ENCODE measurements around the gene NQO2. TPM values are rescaled to one million over a fixed set of nuclear protein-coding genes. Genes with fewer than 3 reads are reported as not detected.
A peak's percentile ranks its signal among the peaks of the same experiment; 100 is the strongest.

The NQO2 gene
- total and polyA plus RNA-seq, 2 of the 13 experiments (the other 11 are each of a cell fraction or from before 2014, with no cell fraction given), result 32.2 to 56.5 TPM

- peak overlapping the region; percentile 84 for H3K4me2 ChIP-seq (ENCODE audit: low read depth, low read length)
- H4K20me1 ChIP-seq (ENCODE audit: insufficient read depth, low read length), result no peaks in the 10 kb centered on the region
- BruUV-seq (replicated peaks), result no TSS peak
- H2AFZ ChIP-seq (ENCODE audit: low read length), result peak overlapping the region; percentile 99
- H3K4me1 ChIP-seq (ENCODE audit: insufficient read depth, low read length), result peaks cover 61% of the 10 kb centered on the region
- no peaks in the 10 kb centered on the region for H3K79me2 ChIP-seq (ENCODE audit: insufficient read depth, low read length)
- POLR2A ChIA-PET, result interaction anchor here (0.6 to 5.0 kb wide), 22 partner anchors 7 to 224 kb away, joined by 3 to 118 read pairs (median 11); partner anchors contain the start of genes NQO2, RIPK1, SERPINB1 and SERPINB6
- H3K9ac ChIP-seq (ENCODE audit: insufficient read depth, low read depth, low read length), result peak overlapping the region; percentile 94
- in situ Hi-C loops (cut with HindIII; ENCODE audit: extremely low pct_ligation_motif_present, low pct_unique_long_range_greater_than_20kb) (loop anchor here (5.0 kb wide), 1 partner anchor 36 kb away; no protein-coding TSS in a partner anchor), intact Hi-C loops (cut with micrococcal nuclease; ENCODE audit: unreplicated experiment) (loop anchor here (1.0 to 2.0 kb wide), 5 partner anchors 18 to 197 kb away; partner anchors contain the start of gene SERPINB6)
- no peaks in the 10 kb centered on the region for H3K36me3 ChIP-seq (replicated peaks in 1 of 2; ENCODE audit: control insufficient read depth in 1 of 2, insufficient read depth in 2 of 2, low read length in 2 of 2)
- under 1% methylated on average over 32 of the region's 64 CpGs for WGBS (ENCODE audit: low lambda C conversion rate)
- H3K27ac ChIP-seq (ENCODE audit: extremely low read length, insufficient read depth, low read length), result peak overlapping the region; percentile 96
- DNase-seq (ENCODE audit: low spot score) (peak; percentile 86), FAIRE-seq (no peak), ATAC-seq (peak; percentile 89)
- no peaks in the 10 kb centered on the region; a peak in 1 of 5 replicates for H3K27me3 ChIP-seq (ENCODE audit: control insufficient read depth in 1 of 2, insufficient read depth in 2 of 2, low read length in 2 of 2)
- H3K4me3 ChIP-seq (replicated peaks in 1 of 3; ENCODE audit: insufficient read depth in 1 of 3, low read depth in 2 of 3, low read length in 3 of 3), result peak overlapping the region; percentile 72 to 81 (median 78)
- CTCF ChIA-PET (ENCODE audit: low intra/inter-chr PET ratio, low total read pairs), result interaction anchor here (1.1 to 4.4 kb wide), 5 partner anchors 36 to 198 kb away, joined by 3 to 60 read pairs (median 4); no protein-coding TSS in a partner anchor
- H3K9me3 ChIP-seq (ENCODE audit: low read length), result no peaks in the 10 kb centered on the region
- TF ChIP-seq NR0B2 (CRISPR knock-in tag; IDR thresholded peaks at IDR 0.05) (peak; percentile 91), ZNF225 (CRISPR knock-in tag; IDR thresholded peaks at IDR 0.05) (peak; percentile 81), ZSCAN22 (CRISPR knock-in tag; IDR thresholded peaks at IDR 0.05) (no peak), MAFG (CRISPR knock-in tag; IDR thresholded peaks at IDR 0.05) (peak; percentile 60; the same call in 1 of the 2 replicates), MEIS2 (CRISPR knock-in tag; IDR thresholded peaks at IDR 0.05) (peak; percentile 80), GMEB1 (CRISPR knock-in tag; IDR thresholded peaks at IDR 0.05; ENCODE audit: borderline replicate concordance) (peak; percentile 72; the same call in 1 of the 2 replicates), ELF4 (CRISPR knock-in tag; IDR thresholded peaks at IDR 0.05; ENCODE audit: borderline replicate concordance) (0 out of 2 replicates have a peak, but pooled peaks have one; percentile 71), NCOA1 (CRISPR knock-in tag; IDR thresholded peaks at IDR 0.05) (no peak), GATAD2A (CRISPR knock-in tag; IDR thresholded peaks at IDR 0.05) (peak; percentile 51; the same call in 1 of the 2 replicates), ZBTB25 (CRISPR knock-in tag; IDR thresholded peaks at IDR 0.05) (no peak; the same call in 1 of the 2 replicates), ZNF383 (CRISPR knock-in tag; IDR thresholded peaks at IDR 0.05; ENCODE audit: borderline replicate concordance) (no peak), ZNF513 (CRISPR knock-in tag; conservative IDR thresholded peaks at IDR 0.05) (0 out of 2 replicates have a peak, but pooled peaks have one; percentile 82)
- TF ChIP-seq, protein P1, sequence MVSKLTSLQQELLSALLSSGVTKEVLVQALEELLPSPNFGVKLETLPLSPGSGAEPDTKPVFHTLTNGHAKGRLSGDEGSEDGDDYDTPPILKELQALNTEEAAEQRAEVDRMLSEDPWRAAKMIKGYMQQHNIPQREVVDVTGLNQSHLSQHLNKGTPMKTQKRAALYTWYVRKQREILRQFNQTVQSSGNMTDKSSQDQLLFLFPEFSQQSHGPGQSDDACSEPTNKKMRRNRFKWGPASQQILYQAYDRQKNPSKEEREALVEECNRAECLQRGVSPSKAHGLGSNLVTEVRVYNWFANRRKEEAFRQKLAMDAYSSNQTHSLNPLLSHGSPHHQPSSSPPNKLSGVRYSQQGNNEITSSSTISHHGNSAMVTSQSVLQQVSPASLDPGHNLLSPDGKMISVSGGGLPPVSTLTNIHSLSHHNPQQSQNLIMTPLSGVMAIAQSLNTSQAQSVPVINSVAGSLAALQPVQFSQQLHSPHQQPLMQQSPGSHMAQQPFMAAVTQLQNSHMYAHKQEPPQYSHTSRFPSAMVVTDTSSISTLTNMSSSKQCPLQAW (CRISPR knock-in tag; IDR thresholded peaks at IDR 0.05), result peak; percentile 93
Measured at GRCh38 chr6:2988426-2989331, 11.0 kb upstream of the NQO2 start.
